ENCODE data around the gene RPS6KA2.

RPS6KA2 gene

GRCh38 chr6:166573511-166574216, 53.4 kb downstream of the RPS6KA2 start:
- DNase-seq (ENCODE audit: low read depth) = no peak

DNA sequence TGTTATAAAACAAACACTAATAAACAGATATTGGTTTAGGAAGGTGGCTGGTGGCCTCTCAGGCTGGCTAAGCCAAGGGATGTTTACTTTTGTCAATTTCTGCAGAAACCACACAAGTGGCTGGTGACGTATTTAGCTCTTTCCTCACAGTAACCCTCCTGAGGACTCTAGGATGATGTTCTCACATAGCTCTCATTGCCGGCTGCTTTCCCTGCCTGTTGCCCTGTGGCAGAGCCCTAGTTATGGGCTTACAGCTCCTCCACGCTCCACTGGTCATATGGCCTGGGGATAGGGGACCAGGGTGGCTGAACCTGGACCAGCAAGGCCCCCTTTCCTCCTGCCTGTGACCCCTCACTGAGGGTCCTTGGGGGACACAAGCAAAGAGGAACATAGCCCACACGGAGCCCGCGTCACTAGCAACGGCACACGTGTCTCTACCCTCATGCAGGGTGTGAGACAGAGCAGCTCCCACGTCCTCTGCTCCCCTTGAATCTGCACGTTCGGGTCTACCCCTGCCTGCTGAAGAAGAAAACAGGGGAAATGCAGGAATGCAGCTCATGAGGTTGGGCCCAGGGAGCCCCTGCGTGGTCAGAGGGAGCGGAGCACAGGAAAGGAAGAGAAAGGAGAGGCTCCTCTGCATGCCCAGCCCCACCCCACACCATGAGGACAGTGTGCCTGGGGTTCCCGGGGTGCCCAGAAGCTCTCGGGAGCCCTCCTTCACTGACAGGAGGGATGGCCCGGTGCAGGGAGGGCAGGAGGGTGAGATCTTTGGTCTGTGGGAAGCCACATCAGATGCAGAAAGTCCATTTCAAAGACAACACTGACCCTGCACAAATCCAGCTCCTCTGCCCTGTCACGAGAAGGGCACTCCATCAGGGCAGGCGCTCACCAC, 54.4 kb downstream of the RPS6KA2 start:
- peak; percentile 81 for DNase-seq (ENCODE audit: low read depth)

DNA sequence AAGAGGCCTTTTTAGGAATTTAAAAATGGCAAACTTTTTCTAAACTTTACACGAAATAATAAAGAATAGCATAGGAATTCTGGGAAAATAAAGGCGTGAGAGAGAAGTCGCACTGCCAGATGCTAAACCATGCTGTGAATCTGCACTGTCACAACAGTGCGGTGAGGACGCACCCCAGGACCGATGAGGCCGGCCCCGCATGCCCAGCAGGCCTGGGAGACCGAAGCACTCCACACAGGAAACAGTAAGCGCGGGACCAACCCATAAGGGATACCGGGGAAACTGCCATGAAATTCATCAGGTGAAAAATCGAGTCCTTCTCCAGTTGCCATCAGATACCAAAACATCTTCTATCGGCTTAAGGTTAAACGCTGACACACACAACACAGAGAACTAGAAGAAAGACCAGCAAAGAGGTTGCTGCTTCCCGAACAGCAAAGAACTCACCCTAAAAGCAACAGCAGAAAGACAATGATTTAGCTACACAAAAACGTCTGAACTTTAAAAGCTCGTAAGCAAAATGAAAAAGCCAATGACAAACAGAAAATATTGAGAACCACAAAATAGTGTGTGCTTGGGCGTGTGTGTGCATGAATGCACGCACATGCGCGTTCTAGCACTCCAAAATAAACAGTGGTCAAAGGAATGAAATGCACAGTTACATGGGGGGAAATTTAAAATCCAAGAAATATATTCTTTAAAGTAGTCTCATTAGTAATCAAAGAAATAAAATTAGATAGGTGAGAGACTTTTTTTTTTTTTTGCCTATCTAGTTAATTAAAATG, 55.9 kb downstream of the RPS6KA2 start:
- no peak for DNase-seq (ENCODE audit: low read depth)

- DNase-seq (ENCODE audit: low read depth) = no peak
Observed at GRCh38 chr6:166569206-166569605, 57.8 kb downstream of the RPS6KA2 start.

GRCh38 chr6:166567813-166568212, 59.2 kb downstream of the RPS6KA2 start:
- no peak for DNase-seq (ENCODE audit: low read depth)

DNA sequence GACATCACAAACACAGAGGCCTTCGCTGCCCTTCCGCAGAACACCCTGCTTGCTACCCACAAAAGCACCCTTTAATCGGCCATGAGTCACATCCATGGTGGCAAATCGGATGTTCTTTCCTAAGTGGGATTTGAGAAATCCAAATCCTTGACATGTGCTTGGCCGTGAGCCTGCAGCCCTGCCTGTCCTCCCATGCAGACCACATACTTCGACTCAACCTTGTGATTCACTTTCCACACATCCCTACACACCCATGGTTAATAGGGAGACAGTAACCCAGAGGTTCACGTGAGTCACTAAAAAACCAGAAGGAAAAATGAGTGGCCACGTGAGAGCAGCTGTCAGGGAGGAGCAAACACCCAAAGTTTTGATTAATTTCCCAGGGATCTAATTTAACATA, 59.9 kb downstream of the RPS6KA2 start:
- DNase-seq (ENCODE audit: low read depth) = peak; percentile 96

GRCh38 chr6:166566026-166567011, 60.7 kb downstream of the RPS6KA2 start:
- no peak for DNase-seq (ENCODE audit: low read depth)

- no peak for DNase-seq (ENCODE audit: low read depth)
Observed at GRCh38 chr6:166565084-166565967, 61.7 kb downstream of the RPS6KA2 start.

DNA sequence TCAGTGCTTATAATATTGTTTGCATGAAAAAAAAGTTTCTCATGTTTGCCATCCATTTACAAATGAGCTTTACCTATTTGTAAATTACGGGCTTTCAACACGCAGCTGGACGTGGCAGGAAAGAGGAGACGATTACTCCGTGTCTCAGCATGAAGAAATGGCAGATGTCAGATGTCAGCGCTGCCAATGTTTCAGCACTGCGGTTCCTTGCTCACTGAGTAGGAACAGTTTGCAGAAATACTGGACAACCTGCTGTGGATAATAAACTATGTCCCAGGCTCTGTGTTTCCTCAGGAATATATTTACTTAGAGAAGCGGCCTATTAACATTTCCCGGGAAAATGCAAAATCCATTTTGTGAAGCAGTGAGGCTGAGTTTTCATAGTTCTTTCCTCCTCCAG, 63.2 kb downstream of the RPS6KA2 start:
- no peak for DNase-seq (ENCODE audit: low read depth)

DNA sequence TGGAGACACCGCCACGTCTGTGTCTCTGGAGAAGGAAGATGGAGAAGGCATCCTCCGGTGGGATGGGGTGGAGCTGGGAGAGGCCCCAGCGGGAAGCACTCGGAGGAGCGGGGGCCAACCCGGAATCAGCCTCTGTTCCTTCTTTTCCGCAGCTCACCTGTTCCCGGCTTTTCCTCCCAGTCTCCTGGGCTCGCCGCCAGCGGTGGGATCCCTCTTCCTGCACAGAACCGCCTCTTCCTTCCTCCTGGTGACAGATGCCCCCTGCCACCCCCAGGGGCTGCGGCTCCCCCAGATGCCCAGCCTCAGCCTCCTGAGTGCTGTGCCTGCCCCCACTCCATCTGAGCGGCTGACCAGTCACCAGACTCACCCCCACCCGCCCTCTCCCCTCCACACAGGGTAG, 63.9 kb downstream of the RPS6KA2 start:
- no peak for DNase-seq (ENCODE audit: low read depth)

DNA sequence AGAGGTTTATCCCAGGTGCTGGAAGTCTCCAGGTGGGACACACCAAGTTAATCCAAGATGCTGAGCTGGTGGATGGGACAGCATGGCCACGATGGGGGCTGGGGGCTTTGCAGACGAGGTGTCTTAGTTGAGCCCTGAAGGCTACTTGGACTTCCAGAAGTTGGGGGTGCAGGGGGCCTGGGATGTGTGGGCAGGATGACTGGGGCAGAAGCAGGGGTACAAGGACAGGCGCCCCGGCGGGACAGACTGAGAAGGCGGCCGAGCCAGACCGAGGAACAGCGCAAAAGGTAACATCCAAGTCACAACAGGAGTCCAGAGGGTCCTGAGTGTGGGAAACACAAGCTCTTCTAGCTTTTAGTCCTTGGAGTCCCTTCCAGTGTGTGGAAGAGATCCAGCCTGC, 64.3 kb downstream of the RPS6KA2 start:
- no peak for DNase-seq (ENCODE audit: low read depth)

DNA sequence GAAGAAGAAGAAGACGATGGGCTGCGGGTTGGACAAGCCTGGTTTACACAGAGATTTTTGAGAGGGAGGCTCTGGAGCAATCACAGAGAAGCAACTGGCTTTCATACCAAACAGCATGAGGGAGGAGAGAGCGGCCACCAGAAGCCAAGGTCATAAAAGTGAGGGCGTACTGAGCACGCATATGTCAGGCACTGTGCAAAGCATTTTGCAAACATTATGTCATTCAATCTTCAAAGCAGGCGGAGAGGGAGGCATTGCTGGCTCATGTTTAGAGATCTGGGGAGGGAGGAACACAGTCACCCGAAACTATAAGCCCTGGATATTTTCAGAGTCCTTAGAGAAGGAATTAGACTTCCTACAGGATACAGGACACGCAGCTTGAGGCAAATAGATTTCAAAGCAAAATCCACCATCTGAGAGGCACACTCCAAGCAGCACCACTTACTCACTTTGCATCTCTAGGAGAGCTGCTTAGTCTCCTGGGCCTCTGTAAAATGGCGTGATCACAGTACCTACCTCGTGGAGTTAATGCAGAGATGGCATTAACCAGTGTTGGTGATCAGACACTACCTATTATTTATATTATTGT, 65.2 kb downstream of the RPS6KA2 start:
- DNase-seq (ENCODE audit: low read depth) = no peak

- no peak for DNase-seq (ENCODE audit: low read depth)
Observed at GRCh38 chr6:166560222-166560621, 66.8 kb downstream of the RPS6KA2 start.

DNA sequence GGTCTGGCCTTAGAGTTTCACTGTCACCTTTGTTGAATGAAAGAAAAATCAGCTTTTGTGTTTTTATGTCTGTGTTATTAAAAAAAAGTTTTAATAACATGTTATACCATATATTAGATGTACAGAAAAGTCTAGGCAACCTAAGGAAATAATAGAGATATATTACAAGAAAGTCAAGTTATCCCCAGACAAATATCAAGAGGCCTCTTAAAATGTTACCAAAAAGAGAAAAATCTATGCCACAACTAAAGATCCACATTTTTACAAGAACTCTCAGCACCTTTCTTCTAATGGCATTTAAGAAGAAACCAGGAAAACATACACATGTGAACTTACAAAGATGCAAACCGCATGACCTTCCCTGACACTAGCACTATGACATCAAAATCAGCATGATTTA, 67.4 kb downstream of the RPS6KA2 start:
- DNase-seq (ENCODE audit: low read depth) = no peak

DNA sequence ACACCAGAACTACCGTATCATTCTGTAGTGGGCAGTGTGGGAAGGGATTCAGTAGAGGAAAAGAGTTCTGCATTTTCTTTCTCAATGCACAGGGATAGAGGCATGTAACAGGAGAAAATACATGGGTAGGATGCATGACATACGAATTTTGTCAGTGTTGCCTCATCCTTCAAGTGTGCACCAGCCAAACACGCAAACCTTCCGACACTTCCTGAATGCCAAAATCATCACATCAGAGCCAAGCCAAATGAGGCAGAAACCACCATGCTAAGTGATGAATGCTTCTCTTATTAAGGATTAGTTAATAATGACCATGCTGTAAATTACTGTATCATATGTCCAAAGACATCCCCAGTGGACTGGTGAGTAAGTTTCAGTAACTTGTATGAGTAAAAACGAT, 67.8 kb downstream of the RPS6KA2 start:
- peak; percentile 33 for DNase-seq (ENCODE audit: low read depth)

DNA sequence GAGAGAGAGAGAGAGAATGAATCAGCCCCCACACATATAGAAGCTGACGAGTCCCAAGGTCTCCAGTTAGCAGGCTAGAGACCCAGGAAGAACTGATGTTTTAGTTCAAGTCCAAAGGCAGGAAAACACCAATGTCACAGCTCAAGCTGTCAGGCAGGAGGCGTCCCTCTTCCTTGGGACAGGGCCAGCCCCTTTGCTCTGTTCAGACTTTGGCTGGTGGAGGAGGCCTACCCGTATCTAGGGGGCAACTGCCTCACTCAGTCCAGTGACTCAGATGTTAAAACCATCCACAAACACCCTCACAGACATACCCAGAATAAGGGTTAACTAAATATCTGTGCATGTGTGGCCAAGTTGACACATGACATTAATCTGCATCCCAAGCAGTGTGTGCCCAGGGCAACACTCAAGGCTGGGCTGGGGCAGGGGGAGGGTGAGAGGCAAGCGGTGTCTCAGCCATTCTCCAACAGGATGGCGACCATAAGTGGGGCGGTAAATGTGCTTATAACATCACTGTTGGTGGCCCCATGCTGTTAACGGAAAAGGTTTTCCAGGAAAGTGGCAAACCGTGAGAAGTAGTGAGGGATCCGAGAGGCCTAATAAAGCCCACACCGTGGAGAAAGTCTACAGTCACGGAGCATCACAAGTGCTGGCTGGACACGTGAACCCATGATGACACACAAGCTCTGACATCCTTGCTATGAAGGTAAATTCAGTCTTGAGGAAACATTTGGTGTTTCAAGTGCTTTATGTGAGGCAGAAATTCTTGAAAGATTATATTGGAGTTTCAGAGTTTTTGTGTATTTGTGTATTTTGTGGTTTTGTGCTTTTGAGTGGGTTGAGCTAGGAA, 68.7 kb downstream of the RPS6KA2 start:
- no peak for DNase-seq (ENCODE audit: low read depth)

DNA sequence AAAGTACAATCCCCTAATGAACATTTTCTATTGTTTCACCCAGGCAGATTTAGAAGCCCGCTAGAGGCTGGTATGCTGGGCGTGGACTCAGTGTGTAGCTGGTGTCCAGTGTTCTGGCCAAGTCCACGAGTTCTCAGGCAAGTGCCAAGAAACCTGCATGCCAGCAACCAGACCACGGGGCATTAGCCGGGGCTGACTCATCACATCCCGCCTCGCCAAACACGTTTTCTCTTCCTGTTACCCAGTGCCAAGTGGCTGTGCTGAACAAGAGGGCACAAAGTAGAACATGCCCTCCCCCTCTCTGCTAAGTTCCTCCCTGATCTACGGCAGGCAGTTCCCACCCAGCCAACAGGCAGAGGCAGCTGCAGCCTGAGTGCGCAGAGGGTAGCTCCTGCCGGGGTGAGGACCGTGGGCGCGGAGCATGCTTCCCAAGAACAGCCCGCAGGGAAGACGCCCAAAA, 70.2 kb downstream of the RPS6KA2 start:
- peak; percentile 79 for DNase-seq (ENCODE audit: low read depth)

DNA sequence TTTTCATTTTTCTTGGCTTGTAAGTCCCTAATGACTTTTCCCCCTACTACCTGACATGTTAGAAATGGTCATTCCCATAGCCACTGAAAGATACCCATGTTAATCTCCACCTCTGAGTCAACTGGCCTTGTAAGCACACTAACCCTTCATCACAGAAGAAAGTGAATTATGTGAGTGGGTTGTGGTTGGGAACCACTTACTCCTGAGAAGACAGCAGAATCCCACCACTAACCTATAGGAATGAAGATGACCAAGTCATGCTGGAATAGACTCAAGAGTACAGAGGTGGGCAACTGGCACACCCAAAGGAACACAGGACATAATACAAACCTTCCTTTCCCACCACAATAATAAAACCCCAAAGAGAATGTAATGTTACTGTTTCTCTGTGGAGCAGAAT, 70.7 kb downstream of the RPS6KA2 start:
- no peak for DNase-seq (ENCODE audit: low read depth)

- DNase-seq (ENCODE audit: low read depth) = no peak
Observed at GRCh38 chr6:166555086-166555485, 72.0 kb downstream of the RPS6KA2 start.
